Smooth muscle cell (in vitro differentiated cells): ENCODE data around the gene ZNF385A. TPM values are rescaled to one million over a fixed set of nuclear protein-coding genes. Genes with fewer than 3 reads are reported as not detected.
"Not testable (repeated sequence)": the region's sequence is repeated elsewhere in the genome, so short reads cannot be mapped to it uniquely, and the experiment has no call there.

ENCODE experiments used
- DNase-seq: peaks from one replicate; lab custom pipeline; 2025; ENCODE audit not compliant: unreplicated experiment; lab: John Stamatoyannopoulos, UW
- H2AFZ ChIP-seq: fragments of 200-600 bp; sonication (generic); 2 replicates; pipeline ENCODE4 v1.6.0; 2016; ENCODE audit warnings: antibody characterized with exemption, low read depth, mild to moderate bottlenecking
- H3F3A ChIP-seq: fragments of 200-600 bp; sonication (generic); 2 replicates; pipeline ENCODE4 v1.6.0; 2017; ENCODE audit warnings: antibody characterized with exemption, low read depth
- H3K27ac ChIP-seq: fragments of 200-600 bp; sonication (generic); 2 replicates; pipeline ENCODE4 v1.5.1; 2016; ENCODE audit warnings: low read depth, mild to moderate bottlenecking
- H3K27me3 ChIP-seq: fragments of 200-600 bp; sonication (generic); 2 replicates; pipeline ENCODE4 v1.6.1; 2016; ENCODE audit warnings: low read depth, mild to moderate bottlenecking
- H3K36me3 ChIP-seq: fragments of 200-600 bp; sonication (generic); 2 replicates; pipeline ENCODE4 v1.5.1; 2016; ENCODE audit warnings: low read depth
- H3K4me1 ChIP-seq: fragments of 200-600 bp; sonication (generic); 2 replicates; pipeline ENCODE4 v1.5.1; 2016; ENCODE audit warnings: low read depth
- H3K4me2 ChIP-seq: fragments of 200-600 bp; sonication (generic); 2 replicates; pipeline ENCODE4 v1.6.0; 2016; ENCODE audit warnings: mild to moderate bottlenecking
- H3K4me3 ChIP-seq: fragments of 200-600 bp; sonication (generic); 2 replicates; pipeline ENCODE4 v1.5.1; 2016; ENCODE audit warnings: mild to moderate bottlenecking
- H3K79me2 ChIP-seq: fragments of 200-600 bp; sonication (generic); 2 replicates; pipeline ENCODE4 v1.6.0; 2016; ENCODE audit warnings: low read depth, mild to moderate bottlenecking
- H3K9ac ChIP-seq: fragments of 200-600 bp; sonication (generic); 2 replicates; pipeline ENCODE4 v1.6.0; 2016; ENCODE audit warnings: low read depth
- H3K9me3 ChIP-seq: fragments of 200-600 bp; sonication (generic); replicated peaks from 2 replicates; pipeline ENCODE4 v1.5.1; 2016; ENCODE audit warnings: low read depth
- H4K20me1 ChIP-seq: fragments of 200-600 bp; sonication (generic); 2 replicates; pipeline ENCODE4 v1.6.0; 2016; ENCODE audit warnings: low read depth
- WGBS: methylation state at CpG from one replicate; pipeline ENCODE4 v1.1.7; 2016; ENCODE audit warnings: low lambda C conversion rate; 5-methylcytosine and 5-hydroxymethylcytosine counted together
- polyA plus RNA-seq: library from polyadenylated mRNA; unstranded; fragments of >200 nt; fragmentation: Nextera tagmentation; extraction: Ambion mirVana; gene quantifications from 2 replicates; pipeline ENCODE4 v1.2.1, GENCODE V29; 2016
- total RNA-seq: library from RNA; depleted of rRNA; stranded (reverse); fragments of >200 nt; gene quantifications from 2 replicates; pipeline ENCODE4 v1.2.3, GENCODE V29; 2014
- TF ChIP-seq, protein P1 (sequence below): fragments of 200-600 bp; sonication (generic); IDR thresholded peaks from 2 replicates; pipeline ENCODE4 v1.5.1; 2017; ENCODE audit warnings: borderline replicate concordance, mild to moderate bottlenecking, antibody characterized with exemption; ENCODE audit not compliant: insufficient read depth, poor library complexity, severe bottlenecking

Gene ZNF385A
- total and polyA plus RNA-seq, 2 experiments from 2014 or later = 6.5 to 20.2 TPM

DNA sequence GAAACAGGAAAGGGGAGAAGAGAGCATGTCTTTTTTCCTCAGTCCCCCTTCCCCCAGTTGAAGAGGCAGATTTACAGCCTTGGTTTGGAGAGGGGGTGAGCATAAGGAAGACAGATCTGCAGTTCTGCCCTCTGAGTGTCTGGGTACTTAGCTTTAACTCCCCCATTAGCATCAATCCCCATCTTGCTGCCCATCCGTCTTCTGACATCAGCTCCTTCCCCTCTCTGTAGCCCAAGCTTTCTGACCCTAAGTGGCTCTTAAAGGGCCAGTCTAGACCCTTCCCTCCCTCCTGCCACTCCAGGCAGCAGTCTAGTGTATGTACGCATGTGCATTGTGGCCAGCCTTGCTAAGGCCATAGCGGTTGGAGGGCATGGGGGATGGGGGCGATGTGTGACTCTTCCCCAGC lies 27.6 kb downstream of the ZNF385A start:
- peak overlapping the region; percentile 99 for H3K4me2 ChIP-seq
- H3K9ac ChIP-seq = no peak overlapping the region
- no peak overlapping the region for H3K4me3 ChIP-seq
- WGBS = 47% methylated on average over 4 of the region's 4 CpGs
- no peaks in the 10 kb centered on the region for H3K79me2 ChIP-seq
- no peaks in the 10 kb centered on the region for H3K36me3 ChIP-seq
- peaks cover 78% of the 10 kb centered on the region for H3K4me1 ChIP-seq
- peak overlapping the region; percentile 99 for H3K27ac ChIP-seq
- no peaks in the 10 kb centered on the region for H4K20me1 ChIP-seq
- H2AFZ ChIP-seq = no peak overlapping the region
- no peak for DNase-seq
- H3K27me3 ChIP-seq = no peaks in the 10 kb centered on the region
- peaks cover 14% of the 10 kb centered on the region for H3F3A ChIP-seq
- TF ChIP-seq, protein P1, sequence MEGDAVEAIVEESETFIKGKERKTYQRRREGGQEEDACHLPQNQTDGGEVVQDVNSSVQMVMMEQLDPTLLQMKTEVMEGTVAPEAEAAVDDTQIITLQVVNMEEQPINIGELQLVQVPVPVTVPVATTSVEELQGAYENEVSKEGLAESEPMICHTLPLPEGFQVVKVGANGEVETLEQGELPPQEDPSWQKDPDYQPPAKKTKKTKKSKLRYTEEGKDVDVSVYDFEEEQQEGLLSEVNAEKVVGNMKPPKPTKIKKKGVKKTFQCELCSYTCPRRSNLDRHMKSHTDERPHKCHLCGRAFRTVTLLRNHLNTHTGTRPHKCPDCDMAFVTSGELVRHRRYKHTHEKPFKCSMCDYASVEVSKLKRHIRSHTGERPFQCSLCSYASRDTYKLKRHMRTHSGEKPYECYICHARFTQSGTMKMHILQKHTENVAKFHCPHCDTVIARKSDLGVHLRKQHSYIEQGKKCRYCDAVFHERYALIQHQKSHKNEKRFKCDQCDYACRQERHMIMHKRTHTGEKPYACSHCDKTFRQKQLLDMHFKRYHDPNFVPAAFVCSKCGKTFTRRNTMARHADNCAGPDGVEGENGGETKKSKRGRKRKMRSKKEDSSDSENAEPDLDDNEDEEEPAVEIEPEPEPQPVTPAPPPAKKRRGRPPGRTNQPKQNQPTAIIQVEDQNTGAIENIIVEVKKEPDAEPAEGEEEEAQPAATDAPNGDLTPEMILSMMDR = no peak
- H3K9me3 ChIP-seq = no peaks in the 10 kb centered on the region

DNA sequence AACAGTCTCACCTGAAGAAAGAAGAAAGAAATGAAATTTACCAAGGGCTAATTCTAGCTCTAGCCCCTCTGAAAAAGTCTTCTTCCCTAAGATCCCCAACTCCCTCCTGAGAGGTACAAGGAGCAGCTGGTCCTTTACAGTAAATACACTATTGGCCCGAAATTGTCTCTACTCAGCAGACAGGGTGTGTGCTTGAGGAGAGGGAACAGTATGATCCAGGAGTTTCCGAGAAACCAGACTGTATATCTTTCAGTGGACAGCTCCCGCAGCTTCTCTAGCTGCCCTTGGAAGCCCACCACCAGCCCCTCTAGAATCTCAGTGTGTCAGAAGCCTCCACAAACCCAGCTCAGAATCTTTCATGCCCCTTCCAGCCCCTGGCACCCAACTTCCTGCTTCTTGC lies 28.3 kb downstream of the ZNF385A start:
- H3K4me3 ChIP-seq = no peak overlapping the region
- WGBS = 82% methylated on average over 3 of the region's 3 CpGs

DNA sequence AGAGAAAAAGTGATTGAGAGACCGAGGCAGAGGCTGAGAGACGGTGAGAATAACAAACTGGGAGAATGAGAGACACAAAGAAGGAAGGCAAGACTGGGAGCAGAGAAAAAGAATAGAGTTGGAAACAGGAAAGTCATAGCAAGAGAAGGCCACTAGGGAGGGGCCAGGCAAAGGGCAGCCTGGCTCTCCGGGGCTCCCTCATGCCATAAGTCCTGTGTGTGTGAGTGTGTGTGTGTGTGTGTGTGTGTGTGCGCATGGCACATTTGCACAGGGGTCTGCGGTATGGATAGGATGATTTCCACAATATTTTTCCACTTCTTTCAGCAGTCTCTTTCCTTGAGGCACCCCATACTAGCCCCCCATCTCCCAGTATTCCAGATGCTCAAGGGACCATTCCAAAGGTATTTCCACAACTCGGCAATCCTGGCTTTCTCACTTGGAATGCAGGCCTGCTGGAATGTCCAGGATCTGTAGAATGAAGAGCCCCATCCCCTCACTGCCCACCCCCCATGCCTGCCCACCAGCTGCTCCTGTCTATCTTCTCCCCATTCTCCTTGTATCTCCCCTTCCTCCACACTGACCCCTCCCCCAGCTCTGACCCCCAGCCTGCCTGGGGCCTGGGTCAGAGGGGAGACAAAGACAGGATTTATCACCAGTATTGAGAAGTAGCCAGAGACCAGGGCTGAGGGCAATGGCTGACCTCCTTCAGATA lies 29.3 kb downstream of the ZNF385A start:
- Histone ChIP-seq H2AFZ (no peak overlapping the region), H3K4me2 (no peak overlapping the region), H3K4me1 (peaks cover 86% of the 10 kb centered on the region), H3K27me3 (no peaks in the 10 kb centered on the region), H4K20me1 (no peaks in the 10 kb centered on the region), H3K79me2 (no peaks in the 10 kb centered on the region), H3K4me3 (no peak overlapping the region), H3K9ac (no peak overlapping the region), H3K36me3 (no peaks in the 10 kb centered on the region), H3K9me3 (no peaks in the 10 kb centered on the region), H3K27ac (no peak overlapping the region), H3F3A (peaks cover 28% of the 10 kb centered on the region)
- TF ChIP-seq, protein P1 = no peak
- no peak for DNase-seq
- 54% methylated on average over 6 of the region's 6 CpGs for whole genome bisulfite sequencing

More for the DNA sequence above, 28.3 kb downstream of the ZNF385A start:
- Histone ChIP-seq H3K27me3 (no peaks in the 10 kb centered on the region), H3F3A (peaks cover 20% of the 10 kb centered on the region), H3K27ac (peak overlapping the region; percentile 7), H3K4me1 (peaks cover 85% of the 10 kb centered on the region), H3K36me3 (no peaks in the 10 kb centered on the region), H3K9ac (no peak overlapping the region), H3K79me2 (no peaks in the 10 kb centered on the region), H2AFZ (no peak overlapping the region), H3K9me3 (no peaks in the 10 kb centered on the region), H3K4me2 (no peak overlapping the region), H4K20me1 (no peaks in the 10 kb centered on the region)
- TF ChIP-seq, protein P1 = no peak
- DNase-seq = no peak

DNA sequence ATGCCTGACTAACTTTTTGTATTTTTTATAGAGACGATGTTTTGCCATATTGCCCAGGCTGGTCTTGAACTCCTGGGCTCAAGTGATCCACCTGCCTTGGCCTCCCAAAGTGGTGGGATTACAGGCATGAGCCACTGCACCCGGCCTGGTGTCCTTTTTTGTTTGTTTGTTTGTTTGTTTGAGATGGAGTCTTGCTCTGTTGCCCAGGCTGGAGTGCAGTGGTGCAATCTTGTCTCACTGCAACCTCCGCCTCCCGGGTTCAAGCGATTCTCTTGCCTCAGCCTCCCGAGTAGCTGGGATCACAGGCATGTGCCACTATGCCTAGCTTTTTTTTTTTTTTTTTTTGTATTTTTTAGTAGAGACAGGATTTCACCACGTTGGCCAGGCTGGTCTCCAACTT lies 30.3 kb downstream of the ZNF385A start:
- H3K36me3 ChIP-seq, H3K4me2 ChIP-seq, H3K9me3 ChIP-seq, H3K9ac ChIP-seq, H3K79me2 ChIP-seq, H3K27ac ChIP-seq, H3K27me3 ChIP-seq, DNase-seq, H3K4me3 ChIP-seq, H2AFZ ChIP-seq, H4K20me1 ChIP-seq: not testable (repeated sequence)
- WGBS = 97% methylated on average over 6 of the region's 7 CpGs
- Histone ChIP-seq H3F3A (peaks cover 36% of the 10 kb centered on the region), H3K4me1 (peaks cover 88% of the 10 kb centered on the region)
